WI38 (cell line): ENCODE measurements around the gene RHOC.

Experiments used
- H3K4me3 ChIP-seq: 2 replicates; pipeline ENCODE4 v1.5.1; 2011; ENCODE audit warnings: low read depth, mild to moderate bottlenecking, control low read depth, low read length
- CTCF ChIP-seq: IDR thresholded peaks from 2 replicates; pipeline ENCODE4 v1.5.1; 2012; ENCODE audit warnings: low read depth, mild to moderate bottlenecking, control low read depth, low read length

RHOC gene

GRCh38 chr1:112666946-112667345, 40.0 kb downstream of the RHOC start:
- no peak for TF ChIP-seq CTCF
- no peak overlapping the region for H3K4me3 ChIP-seq

- H3K4me3 ChIP-seq, result no peak overlapping the region
- TF ChIP-seq CTCF, result no peak
These were observed 41.1 kb downstream of the RHOC start for GRCh38 chr1:112665857-112666256.

GRCh38 chr1:112651205-112651604, 55.7 kb downstream of the RHOC start:
- no peak overlapping the region for H3K4me3 ChIP-seq
- no peak for TF ChIP-seq CTCF
